ENCODE results near the gene PHACTR1. TPM values are rescaled to one million over a fixed set of nuclear protein-coding genes. Genes with fewer than 3 reads are reported as not detected.

The PHACTR1 gene
- total and polyA plus RNA-seq, 9 of the 15 experiments (the other 6 are each of a cell fraction or from before 2014, with no cell fraction given) = 11.5 to 32.6 (median 22.0) TPM

DNA sequence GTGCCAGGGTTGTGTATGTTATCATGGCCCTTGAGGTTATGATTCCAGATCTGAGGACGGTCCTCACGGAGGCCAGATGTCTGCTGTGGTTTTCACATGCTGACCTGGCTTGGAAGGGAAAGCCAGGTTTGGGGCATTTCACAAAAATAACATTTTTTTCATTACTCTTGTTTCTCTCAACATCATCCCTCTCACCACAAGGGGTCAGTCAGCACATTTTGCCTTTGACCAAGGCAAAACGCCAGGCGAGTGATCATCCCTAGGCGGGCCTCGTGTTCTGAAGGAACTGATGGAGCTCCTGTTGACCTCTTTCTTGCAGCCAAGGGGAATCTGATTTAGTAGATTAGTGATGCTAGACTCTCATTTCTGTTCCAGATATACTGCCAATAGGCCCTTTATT, 478.3 kb downstream of the PHACTR1 start:
- H2AFZ ChIP-seq (ENCODE audit: low read depth, low read length) = no peak overlapping the region
- intact Hi-C loops (cut with micrococcal nuclease) = loop anchor here (1.0 to 2.0 kb wide), 2 partner anchors 80 to 136 kb away; no protein-coding TSS in a partner anchor
- ChIA-PET POLR2A (interaction anchor here (0.6 to 1.1 kb wide), 2 partner anchors 11 to 549 kb away, joined by 3 to 4 read pairs; no protein-coding TSS in a partner anchor), CTCF (ENCODE audit: low intra/inter-chr PET ratio) (interaction anchor here (2.6 kb wide), 2 partner anchors 133 to 137 kb away, joined by 12 to 21 read pairs; partner anchors contain the start of gene TBC1D7)
- H3K9me1 ChIP-seq (ENCODE audit: control insufficient read depth, insufficient read depth, low read length) = no peaks in the 10 kb centered on the region
- peaks cover 12 to 17% of the 10 kb centered on the region in 2 experiments for H3K27me3 ChIP-seq (ENCODE audit: control insufficient read depth in 2 of 2, insufficient read depth in 2 of 2, low read length in 2 of 2)
- ATAC-seq (peak; percentile 90), FAIRE-seq (peak; percentile 85), DNase-seq (ENCODE audit: extremely low read depth in 1 of 4, low spot score in 3 of 4) (peak; percentile 58 to 84 (median 70))
- in situ Hi-C loops (cut with MboI) = loop anchor here (5.0 kb wide), 1 partner anchor 137 kb away; no protein-coding TSS in a partner anchor
- no peaks in the 10 kb centered on the region for H3K36me3 ChIP-seq (ENCODE audit: control insufficient read depth, insufficient read depth, low read length)
- H3K9me3 ChIP-seq (replicated peaks; ENCODE audit: control insufficient read depth, insufficient read depth, low read depth, low read length) = no peaks in the 10 kb centered on the region
- no peaks in the 10 kb centered on the region for H3K79me2 ChIP-seq (ENCODE audit: control insufficient read depth, insufficient read depth, low read length)
- no peak overlapping the region for H3K4me2 ChIP-seq (ENCODE audit: insufficient read depth, low read length)
- no peak overlapping the region for H3K4me3 ChIP-seq
- H3K9ac ChIP-seq (ENCODE audit: insufficient read depth in 1 of 2, low read depth in 2 of 2, low read length in 2 of 2) = no peak overlapping the region
- BruUV-seq (replicated peaks) = no TSS peak
- no peaks in the 10 kb centered on the region for H4K20me1 ChIP-seq (replicated peaks; ENCODE audit: control insufficient read depth, insufficient read depth, low read length)
- H3K27ac ChIP-seq (ENCODE audit: extremely low read depth, low read depth, low read length) = no peak overlapping the region
- H3K4me1 ChIP-seq (replicated peaks in 1 of 2; ENCODE audit: control insufficient read depth in 2 of 2, insufficient read depth in 2 of 2, low read length in 2 of 2) = no peaks in the 10 kb centered on the region
- 3% methylated on average over 6 of the region's 6 CpGs for WGBS (ENCODE audit: insufficient coverage, low coverage, missing lambda C conversion rate)
- peak; percentile 39; the same call in 1 of the 2 replicates for TF ChIP-seq MAFF (IDR thresholded peaks at IDR 0.05; ENCODE audit: low read length)
- TF ChIP-seq, protein P1, sequence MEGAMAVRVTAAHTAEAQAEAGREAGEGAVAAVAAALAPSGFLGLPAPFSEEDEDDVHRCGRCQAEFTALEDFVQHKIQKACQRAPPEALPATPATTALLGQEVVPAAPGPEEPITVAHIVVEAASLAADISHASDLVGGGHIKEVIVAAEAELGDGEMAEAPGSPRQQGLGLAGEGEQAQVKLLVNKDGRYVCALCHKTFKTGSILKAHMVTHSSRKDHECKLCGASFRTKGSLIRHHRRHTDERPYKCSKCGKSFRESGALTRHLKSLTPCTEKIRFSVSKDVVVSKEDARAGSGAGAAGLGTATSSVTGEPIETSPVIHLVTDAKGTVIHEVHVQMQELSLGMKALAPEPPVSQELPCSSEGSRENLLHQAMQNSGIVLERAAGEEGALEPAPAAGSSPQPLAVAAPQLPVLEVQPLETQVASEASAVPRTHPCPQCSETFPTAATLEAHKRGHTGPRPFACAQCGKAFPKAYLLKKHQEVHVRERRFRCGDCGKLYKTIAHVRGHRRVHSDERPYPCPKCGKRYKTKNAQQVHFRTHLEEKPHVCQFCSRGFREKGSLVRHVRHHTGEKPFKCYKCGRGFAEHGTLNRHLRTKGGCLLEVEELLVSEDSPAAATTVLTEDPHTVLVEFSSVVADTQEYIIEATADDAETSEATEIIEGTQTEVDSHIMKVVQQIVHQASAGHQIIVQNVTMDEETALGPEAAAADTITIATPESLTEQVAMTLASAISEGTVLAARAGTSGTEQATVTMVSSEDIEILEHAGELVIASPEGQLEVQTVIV (CRISPR knock-in tag; IDR thresholded peaks at IDR 0.05; ENCODE audit: borderline replicate concordance) = no peak
- TF ChIP-seq CXXC5 (CRISPR knock-in tag; IDR thresholded peaks at IDR 0.05) = peak; percentile 7; the same call in 1 of the 2 replicates
- TF ChIP-seq ARID2 (IDR thresholded peaks at IDR 0.05) = peak; percentile 12; the same call in 1 of the 2 replicates
- TF ChIP-seq ZNF384 (IDR thresholded peaks at IDR 0.05; ENCODE audit: low read depth, low read length) = peak; percentile 83
- TF ChIP-seq, protein P2, sequence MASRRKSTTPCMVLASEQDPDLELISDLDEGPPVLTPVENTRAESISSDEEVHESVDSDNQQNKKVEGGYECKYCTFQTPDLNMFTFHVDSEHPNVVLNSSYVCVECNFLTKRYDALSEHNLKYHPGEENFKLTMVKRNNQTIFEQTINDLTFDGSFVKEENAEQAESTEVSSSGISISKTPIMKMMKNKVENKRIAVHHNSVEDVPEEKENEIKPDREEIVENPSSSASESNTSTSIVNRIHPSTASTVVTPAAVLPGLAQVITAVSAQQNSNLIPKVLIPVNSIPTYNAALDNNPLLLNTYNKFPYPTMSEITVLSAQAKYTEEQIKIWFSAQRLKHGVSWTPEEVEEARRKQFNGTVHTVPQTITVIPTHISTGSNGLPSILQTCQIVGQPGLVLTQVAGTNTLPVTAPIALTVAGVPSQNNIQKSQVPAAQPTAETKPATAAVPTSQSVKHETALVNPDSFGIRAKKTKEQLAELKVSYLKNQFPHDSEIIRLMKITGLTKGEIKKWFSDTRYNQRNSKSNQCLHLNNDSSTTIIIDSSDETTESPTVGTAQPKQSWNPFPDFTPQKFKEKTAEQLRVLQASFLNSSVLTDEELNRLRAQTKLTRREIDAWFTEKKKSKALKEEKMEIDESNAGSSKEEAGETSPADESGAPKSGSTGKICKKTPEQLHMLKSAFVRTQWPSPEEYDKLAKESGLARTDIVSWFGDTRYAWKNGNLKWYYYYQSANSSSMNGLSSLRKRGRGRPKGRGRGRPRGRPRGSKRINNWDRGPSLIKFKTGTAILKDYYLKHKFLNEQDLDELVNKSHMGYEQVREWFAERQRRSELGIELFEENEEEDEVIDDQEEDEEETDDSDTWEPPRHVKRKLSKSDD (conservative IDR thresholded peaks at IDR 0.05; ENCODE audit: low read length) = no peak
- TF ChIP-seq LEF1 (IDR thresholded peaks at IDR 0.05) = no peak
- TF ChIP-seq ZNF316 (IDR thresholded peaks at IDR 0.05) = peak; percentile 86
- no peak for TF ChIP-seq YBX1 (IDR thresholded peaks at IDR 0.05)
- 0 out of 2 replicates have a peak, but pooled peaks have one; percentile 15 for TF ChIP-seq TEAD4 (IDR thresholded peaks at IDR 0.05; ENCODE audit: low read length)
- TF ChIP-seq TEAD4 (CRISPR knock-in tag; IDR thresholded peaks at IDR 0.05; ENCODE audit: borderline replicate concordance) = no peak
- TF ChIP-seq, protein P3, sequence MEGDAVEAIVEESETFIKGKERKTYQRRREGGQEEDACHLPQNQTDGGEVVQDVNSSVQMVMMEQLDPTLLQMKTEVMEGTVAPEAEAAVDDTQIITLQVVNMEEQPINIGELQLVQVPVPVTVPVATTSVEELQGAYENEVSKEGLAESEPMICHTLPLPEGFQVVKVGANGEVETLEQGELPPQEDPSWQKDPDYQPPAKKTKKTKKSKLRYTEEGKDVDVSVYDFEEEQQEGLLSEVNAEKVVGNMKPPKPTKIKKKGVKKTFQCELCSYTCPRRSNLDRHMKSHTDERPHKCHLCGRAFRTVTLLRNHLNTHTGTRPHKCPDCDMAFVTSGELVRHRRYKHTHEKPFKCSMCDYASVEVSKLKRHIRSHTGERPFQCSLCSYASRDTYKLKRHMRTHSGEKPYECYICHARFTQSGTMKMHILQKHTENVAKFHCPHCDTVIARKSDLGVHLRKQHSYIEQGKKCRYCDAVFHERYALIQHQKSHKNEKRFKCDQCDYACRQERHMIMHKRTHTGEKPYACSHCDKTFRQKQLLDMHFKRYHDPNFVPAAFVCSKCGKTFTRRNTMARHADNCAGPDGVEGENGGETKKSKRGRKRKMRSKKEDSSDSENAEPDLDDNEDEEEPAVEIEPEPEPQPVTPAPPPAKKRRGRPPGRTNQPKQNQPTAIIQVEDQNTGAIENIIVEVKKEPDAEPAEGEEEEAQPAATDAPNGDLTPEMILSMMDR (IDR thresholded peaks at IDR 0.05 in 2 of 3, conservative IDR thresholded peaks at IDR 0.05 in 1 of 3; ENCODE audit: insufficient read depth in 2 of 3, low read depth in 1 of 3, low read length in 3 of 3) = peak; percentile 83 to 90 (median 83)
- TF ChIP-seq C11orf30 (IDR thresholded peaks at IDR 0.05; ENCODE audit: low read depth) = peak; percentile 69
